ENCODE results near the gene USF2.
"Not testable (repeated sequence)": the region's sequence is repeated elsewhere in the genome, so short reads cannot be mapped to it uniquely, and the experiment has no call there.

USF2 gene

GRCh38 chr19:35268536-35269437, at the start of gene USF2:
TSS of gene USF2 (plus strand) at chr19:35268962. CDS start at chr19:35269102, 140 bp downstream.
- peak; percentile 53 for DNase-seq

- no peak for DNase-seq
Observed at GRCh38 chr19:35219008-35219407, 49.8 kb upstream of the USF2 start.

GRCh38 chr19:35220315-35220921, 48.3 kb upstream of the USF2 start:
- DNase-seq: no peak

GRCh38 chr19:35220973-35221590, 47.7 kb upstream of the USF2 start:
- DNase-seq: not testable (repeated sequence)

GRCh38 chr19:35222373-35223015, 46.3 kb upstream of the USF2 start:
- no peak for DNase-seq

- no peak for DNase-seq
Observed at GRCh38 chr19:35223084-35223790, 45.5 kb upstream of the USF2 start.

GRCh38 chr19:35223862-35224505, 44.8 kb upstream of the USF2 start:
- no peak for DNase-seq

- no peak for DNase-seq
Observed at GRCh38 chr19:35224681-35225571, 43.8 kb upstream of the USF2 start.

- no peak for DNase-seq
Observed at GRCh38 chr19:35225951-35226350, 42.8 kb upstream of the USF2 start.

GRCh38 chr19:35226748-35227147, 42.0 kb upstream of the USF2 start:
- DNase-seq: no peak

- no peak for DNase-seq
Observed at GRCh38 chr19:35228177-35228930, 40.4 kb upstream of the USF2 start, which contains the start of gene FAM187B. TSS of gene FAM187B (minus strand) at chr19:35228739. CDS start at chr19:35228680, 59 bp downstream.

- no peak for DNase-seq
Observed at GRCh38 chr19:35229601-35230000, 39.2 kb upstream of the USF2 start.

GRCh38 chr19:35231956-35232645, 36.7 kb upstream of the USF2 start:
- no peak for DNase-seq

GRCh38 chr19:35232912-35233311, 35.9 kb upstream of the USF2 start:
- DNase-seq: no peak

GRCh38 chr19:35236638-35237400, 31.9 kb upstream of the USF2 start:
- no peak for DNase-seq

GRCh38 chr19:35239597-35239996, 29.2 kb upstream of the USF2 start:
- not testable (repeated sequence) for DNase-seq

GRCh38 chr19:35240327-35240726, 28.4 kb upstream of the USF2 start:
- DNase-seq: no peak

GRCh38 chr19:35241417-35241816, 27.3 kb upstream of the USF2 start:
- no peak for DNase-seq
